ENCODE data around the gene SMYD1. TPM values are rescaled to one million over a fixed set of nuclear protein-coding genes. Genes with fewer than 3 reads are reported as not detected.

The SMYD1 gene
- total RNA-seq, 3 donors from 2014 or later (not counting 1 experiment from before 2014, with no cell fraction given) = not detected

- no peaks in the 10 kb centered on the region for H3K36me3 ChIP-seq (ENCODE audit: control insufficient read depth, insufficient read depth, low read length)
- no peaks in the 10 kb centered on the region for H3K9me3 ChIP-seq (ENCODE audit: control insufficient read depth, insufficient read depth, low read length)
- no peaks in the 10 kb centered on the region for H3K9me3 Mint-ChIP-seq
- no peak overlapping the region for H3K4me3 ChIP-seq (ENCODE audit: low read length)
- no peak overlapping the region for H3K4me3 Mint-ChIP-seq
- H3K4me1 ChIP-seq (ENCODE audit: control insufficient read depth, insufficient read depth, low read length) = no peaks in the 10 kb centered on the region
- intact Hi-C loops (cut with micrococcal nuclease) = no loop called here
- WGBS (ENCODE audit: insufficient coverage) = 95% methylated on average over 2 of the region's 2 CpGs
- no peaks in the 10 kb centered on the region for H3K4me1 Mint-ChIP-seq
- H3K36me3 Mint-ChIP-seq = no peaks in the 10 kb centered on the region
- H3K27me3 ChIP-seq (ENCODE audit: control insufficient read depth, insufficient read depth, low read length) = no peaks in the 10 kb centered on the region
- DNase-seq = no peak
- TF ChIP-seq CTCF (IDR thresholded peaks at IDR 0.05) = no peak
- ATAC-seq = no peak
- H3K27me3 Mint-ChIP-seq (ENCODE audit: low read depth in 2 of 2) = peaks cover 0 to 4% of the 10 kb centered on the region in 2 donors
- no peak overlapping the region for H3K27ac Mint-ChIP-seq
- no peak overlapping the region for H3K27ac ChIP-seq (ENCODE audit: low read length)
Observed at GRCh38 chr2:88085099-88085498, 17.5 kb downstream of the SMYD1 start.

- intact Hi-C loops (cut with micrococcal nuclease) = no loop called here
- no peak overlapping the region for H3K27ac ChIP-seq (ENCODE audit: low read length)
- Mint-ChIP-seq H3K4me3 (no peak overlapping the region), H3K27me3 (ENCODE audit: low read depth in 2 of 2) (peaks cover 0 to 2% of the 10 kb centered on the region in 2 donors), H3K36me3 (no peaks in the 10 kb centered on the region), H3K9me3 (no peaks in the 10 kb centered on the region), H3K4me1 (no peaks in the 10 kb centered on the region), H3K27ac (no peak overlapping the region)
- H3K9me3 ChIP-seq (ENCODE audit: control insufficient read depth, insufficient read depth, low read length) = no peaks in the 10 kb centered on the region
- no peak overlapping the region for H3K4me3 ChIP-seq (ENCODE audit: low read length)
- no peaks in the 10 kb centered on the region for H3K27me3 ChIP-seq (ENCODE audit: control insufficient read depth, insufficient read depth, low read length)
- H3K4me1 ChIP-seq (ENCODE audit: control insufficient read depth, insufficient read depth, low read length) = no peaks in the 10 kb centered on the region
- ATAC-seq (no peak), DNase-seq (no peak)
- WGBS (ENCODE audit: insufficient coverage) = 91% methylated on average over 5 of the region's 5 CpGs
- no peak for TF ChIP-seq CTCF (IDR thresholded peaks at IDR 0.05)
- H3K36me3 ChIP-seq (ENCODE audit: control insufficient read depth, insufficient read depth, low read length) = no peaks in the 10 kb centered on the region
Observed at GRCh38 chr2:88085602-88086001, 18.0 kb downstream of the SMYD1 start.

GRCh38 chr2:88086401-88086800 is 18.8 kb downstream of the SMYD1 start:
- H3K27ac Mint-ChIP-seq = no peak overlapping the region
- H3K27me3 Mint-ChIP-seq (ENCODE audit: low read depth in 2 of 2) = peaks cover 0 to 2% of the 10 kb centered on the region in 2 donors
- Histone ChIP-seq H3K36me3 (ENCODE audit: control insufficient read depth, insufficient read depth, low read length) (no peaks in the 10 kb centered on the region), H3K27me3 (ENCODE audit: control insufficient read depth, insufficient read depth, low read length) (no peaks in the 10 kb centered on the region), H3K9me3 (ENCODE audit: control insufficient read depth, insufficient read depth, low read length) (no peaks in the 10 kb centered on the region), H3K4me3 (ENCODE audit: low read length) (no peak overlapping the region), H3K4me1 (ENCODE audit: control insufficient read depth, insufficient read depth, low read length) (no peaks in the 10 kb centered on the region), H3K27ac (ENCODE audit: low read length) (no peak overlapping the region)
- no peaks in the 10 kb centered on the region for H3K4me1 Mint-ChIP-seq
- no peaks in the 10 kb centered on the region for H3K9me3 Mint-ChIP-seq
- intact Hi-C loops (cut with micrococcal nuclease) = no loop called here
- DNase-seq (no peak), ATAC-seq (no peak)
- H3K4me3 Mint-ChIP-seq = no peak overlapping the region
- TF ChIP-seq CTCF (IDR thresholded peaks at IDR 0.05) = no peak
- H3K36me3 Mint-ChIP-seq = no peaks in the 10 kb centered on the region
- WGBS (ENCODE audit: insufficient coverage) = 90% methylated on average over 8 of the region's 9 CpGs

GRCh38 chr2:88087073-88087472 is 19.4 kb downstream of the SMYD1 start:
- TF ChIP-seq CTCF (IDR thresholded peaks at IDR 0.05) = no peak
- 88% methylated on average over 2 of the region's 2 CpGs for WGBS (ENCODE audit: insufficient coverage)
- H3K4me3 Mint-ChIP-seq = no peak overlapping the region
- no peaks in the 10 kb centered on the region for H3K36me3 Mint-ChIP-seq
- H3K9me3 ChIP-seq (ENCODE audit: control insufficient read depth, insufficient read depth, low read length) = no peaks in the 10 kb centered on the region
- H3K27ac ChIP-seq (ENCODE audit: low read length) = no peak overlapping the region
- DNase-seq (no peak), ATAC-seq (no peak)
- no peaks in the 10 kb centered on the region for H3K4me1 ChIP-seq (ENCODE audit: control insufficient read depth, insufficient read depth, low read length)
- H3K27me3 Mint-ChIP-seq (ENCODE audit: low read depth in 2 of 2) = peaks cover 0 to 2% of the 10 kb centered on the region in 2 donors
- no peaks in the 10 kb centered on the region for H3K9me3 Mint-ChIP-seq
- intact Hi-C loops (cut with micrococcal nuclease) = no loop called here
- no peaks in the 10 kb centered on the region for H3K36me3 ChIP-seq (ENCODE audit: control insufficient read depth, insufficient read depth, low read length)
- H3K27me3 ChIP-seq (ENCODE audit: control insufficient read depth, insufficient read depth, low read length) = no peaks in the 10 kb centered on the region
- no peak overlapping the region for H3K4me3 ChIP-seq (ENCODE audit: low read length)
- no peaks in the 10 kb centered on the region for H3K4me1 Mint-ChIP-seq
- H3K27ac Mint-ChIP-seq = no peak overlapping the region

Measured in natural killer cell (primary cell).